Activated naive CD8-positive, alpha-beta T cell treated with anti-CD3 and anti-CD28 coated beads, Interleukin-2, amount 10 ng/mL, durations not matched to agents 7 days and 5 days (primary cell): ENCODE data around the gene PCMTD2. TPM values are rescaled to one million over a fixed set of nuclear protein-coding genes. Genes with fewer than 3 reads are reported as not detected.
A peak's percentile ranks its signal among the peaks of the same experiment; 100 is the strongest.

ENCODE experiments used
- ATAC-seq: fragments of 150-1000 bp; cut with Tn5 transposase; one replicate; pipeline ENCODE4 v1.10.0; 2021; ENCODE audit warnings: low read depth, moderate library complexity
- POLR2A ChIA-PET: fragments of 350-600 bp; sonication (Branson Sonifier 250); formaldehyde crosslinking; loops from one replicate; lab custom pipeline; 2021; ENCODE audit warnings: antibody characterized with exemption; lab: Charles Lee
- DNase-seq: peaks from one replicate; pipeline ENCODE4 v3.0.0; 2021
- H3K27ac Mint-ChIP-seq: one replicate; pipeline ENCODE4 v1.8.0; 2022; ENCODE audit warnings: mild to moderate bottlenecking, mixed read lengths
- H3K27me3 Mint-ChIP-seq: one replicate; pipeline ENCODE4 v1.8.0; 2022; ENCODE audit warnings: mild to moderate bottlenecking, moderate library complexity, mixed read lengths
- H3K36me3 Mint-ChIP-seq: one replicate; pipeline ENCODE4 v1.8.0; 2021; ENCODE audit warnings: mild to moderate bottlenecking, mixed read lengths
- H3K4me1 Mint-ChIP-seq: one replicate; pipeline ENCODE4 v1.8.0; 2021; ENCODE audit warnings: mixed read lengths
- H3K4me3 Mint-ChIP-seq: one replicate; pipeline ENCODE4 v1.8.0; 2022; ENCODE audit warnings: mild to moderate bottlenecking, moderate library complexity, mixed read lengths
- H3K9me3 Mint-ChIP-seq: one replicate; pipeline ENCODE4 v1.8.0; 2021; ENCODE audit warnings: mixed read lengths
- total RNA-seq, 2 experiments: library from RNA; stranded (reverse); gene quantifications; one replicate each; pipeline ENCODE4 v1.2.3, GENCODE V29; 2021

PCMTD2 gene
- total RNA-seq, 2 experiments from 2014 or later: 74.5 to 83.1 TPM

DNA sequence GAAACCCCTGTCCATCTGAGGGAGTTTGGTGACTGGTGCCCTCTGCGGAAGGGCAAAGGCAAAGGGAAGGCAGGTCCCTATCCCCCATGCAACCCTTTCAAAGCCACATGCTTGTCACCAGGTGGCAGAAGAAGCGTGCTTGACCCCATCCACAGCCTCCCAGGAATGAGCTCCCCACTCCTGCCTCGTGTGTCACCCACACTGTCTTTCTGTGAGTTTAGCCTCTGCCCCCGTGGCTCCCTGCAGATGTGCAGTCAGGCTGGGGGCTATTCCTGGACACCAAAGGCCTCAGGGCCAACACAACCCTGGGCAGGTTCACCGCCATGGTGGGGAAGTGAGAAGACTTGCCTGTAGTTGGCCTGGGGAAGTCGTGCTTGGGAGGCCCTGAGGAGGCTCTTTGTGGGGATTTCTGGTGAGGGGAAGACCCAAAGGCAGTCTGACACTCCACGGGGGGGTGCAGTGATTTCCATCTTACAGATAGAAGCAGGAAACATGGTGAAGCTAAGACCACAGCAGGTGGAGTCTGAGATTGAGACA is 16.6 kb upstream of the PCMTD2 start:
- DNase-seq: peak; percentile 10
- no peak for ATAC-seq
- H3K36me3 Mint-ChIP-seq: no peaks in the 10 kb centered on the region
- POLR2A ChIA-PET: no interaction called here
- no peaks in the 10 kb centered on the region for H3K27me3 Mint-ChIP-seq
- H3K9me3 Mint-ChIP-seq: no peaks in the 10 kb centered on the region
- no peaks in the 10 kb centered on the region for H3K4me1 Mint-ChIP-seq
- no peak overlapping the region for H3K4me3 Mint-ChIP-seq
- H3K27ac Mint-ChIP-seq: no peak overlapping the region

- H3K9me3 Mint-ChIP-seq: no peaks in the 10 kb centered on the region
- no peaks in the 10 kb centered on the region for H3K4me1 Mint-ChIP-seq
- no peak overlapping the region for H3K27ac Mint-ChIP-seq
- DNase-seq (peak; percentile 21), ATAC-seq (no peak)
- no peaks in the 10 kb centered on the region for H3K36me3 Mint-ChIP-seq
- H3K4me3 Mint-ChIP-seq: no peak overlapping the region
- POLR2A ChIA-PET: no interaction called here
- no peaks in the 10 kb centered on the region for H3K27me3 Mint-ChIP-seq
Observed at GRCh38 chr20:64239449-64240242, 15.9 kb upstream of the PCMTD2 start.

DNA sequence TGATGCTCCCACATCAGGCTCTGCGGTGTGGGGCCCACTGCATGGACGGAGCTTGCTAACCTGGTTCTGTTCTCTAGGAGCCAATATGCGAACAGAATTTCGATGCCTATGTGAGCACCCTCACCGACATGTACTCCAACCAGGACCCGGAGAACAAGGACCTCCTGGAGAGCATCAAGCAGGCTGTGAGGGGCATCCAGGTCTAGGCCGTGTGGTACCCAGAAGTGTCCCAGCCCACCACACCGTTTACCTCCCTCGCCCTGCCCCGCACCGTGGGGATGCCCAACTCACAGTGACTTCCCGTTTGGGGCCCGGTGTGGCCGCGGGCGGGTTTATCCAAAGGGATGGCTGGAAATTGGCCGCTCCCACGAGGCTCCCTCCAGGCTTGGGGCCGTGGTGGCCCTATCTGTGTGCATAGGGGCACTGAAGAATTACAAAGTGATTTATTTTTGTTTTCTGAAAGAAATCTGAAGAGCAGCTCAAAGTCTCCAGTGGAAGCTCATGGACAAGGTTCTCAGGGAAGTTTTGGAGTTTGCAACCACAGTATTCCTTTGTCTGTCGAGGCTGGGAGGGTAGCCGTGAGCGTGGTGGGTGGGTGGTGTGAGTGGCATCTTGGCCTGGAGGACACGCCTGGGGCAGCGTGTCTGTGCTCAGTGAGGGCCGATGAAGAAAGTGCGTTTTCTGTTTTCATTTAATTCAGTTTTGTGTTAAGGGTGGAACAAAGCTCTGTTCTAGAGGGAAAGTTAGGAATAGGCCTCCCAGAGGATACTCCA is 15.1 kb upstream of the PCMTD2 start:
- ATAC-seq: no peak
- Mint-ChIP-seq H3K27ac (no peak overlapping the region), H3K36me3 (no peaks in the 10 kb centered on the region), H3K9me3 (no peaks in the 10 kb centered on the region), H3K27me3 (no peaks in the 10 kb centered on the region), H3K4me1 (no peaks in the 10 kb centered on the region), H3K4me3 (no peak overlapping the region)
- DNase-seq: peak; percentile 20
- POLR2A ChIA-PET: no interaction called here

DNA sequence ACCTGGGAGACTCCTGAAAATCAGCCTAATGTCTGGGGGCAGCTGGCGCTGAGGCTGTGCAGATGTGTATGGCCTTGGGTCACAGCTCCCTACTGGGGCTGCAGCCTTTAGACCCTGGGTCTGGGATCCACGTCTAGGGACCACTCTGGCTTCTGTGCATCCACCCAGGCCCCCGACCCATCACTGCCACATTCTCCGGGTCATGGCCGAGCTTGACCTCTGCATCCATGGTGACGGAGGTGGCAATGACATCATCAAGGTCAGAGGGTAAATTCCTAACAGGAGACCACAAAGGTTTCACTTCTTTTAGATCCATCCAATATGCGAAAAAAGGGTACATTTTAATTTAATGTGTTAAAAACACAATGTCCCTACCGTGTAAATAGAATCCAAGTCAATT is 14.5 kb upstream of the PCMTD2 start:
- Mint-ChIP-seq H3K27me3 (peaks cover under 1% of the 10 kb centered on the region), H3K27ac (no peak overlapping the region), H3K4me1 (no peaks in the 10 kb centered on the region), H3K9me3 (no peaks in the 10 kb centered on the region), H3K4me3 (no peak overlapping the region), H3K36me3 (no peaks in the 10 kb centered on the region)
- POLR2A ChIA-PET: no interaction called here
- DNase-seq (peak; percentile 10), ATAC-seq (no peak)

GRCh38 chr20:64242003-64242796 is 13.3 kb upstream of the PCMTD2 start:
- POLR2A ChIA-PET: no interaction called here
- DNase-seq (peak; percentile 8), ATAC-seq (no peak)
- Mint-ChIP-seq H3K27ac (no peak overlapping the region), H3K27me3 (peaks cover 4% of the 10 kb centered on the region), H3K4me3 (no peak overlapping the region), H3K36me3 (no peaks in the 10 kb centered on the region), H3K4me1 (no peaks in the 10 kb centered on the region), H3K9me3 (no peaks in the 10 kb centered on the region)

GRCh38 chr20:64242797-64243475 is 12.6 kb upstream of the PCMTD2 start:
- H3K4me1 Mint-ChIP-seq: no peaks in the 10 kb centered on the region
- peaks cover 4% of the 10 kb centered on the region for H3K27me3 Mint-ChIP-seq
- no peaks in the 10 kb centered on the region for H3K9me3 Mint-ChIP-seq
- no peaks in the 10 kb centered on the region for H3K36me3 Mint-ChIP-seq
- H3K27ac Mint-ChIP-seq: no peak overlapping the region
- no peak overlapping the region for H3K4me3 Mint-ChIP-seq
- no peak for ATAC-seq
- no peak for DNase-seq
- POLR2A ChIA-PET: no interaction called here

GRCh38 chr20:64244281-64244805 is 11.2 kb upstream of the PCMTD2 start:
- Mint-ChIP-seq H3K36me3 (no peaks in the 10 kb centered on the region), H3K27ac (no peak overlapping the region), H3K4me3 (no peak overlapping the region), H3K4me1 (no peaks in the 10 kb centered on the region), H3K27me3 (peaks cover 4% of the 10 kb centered on the region), H3K9me3 (no peaks in the 10 kb centered on the region)
- POLR2A ChIA-PET: no interaction called here
- DNase-seq: no peak
- no peak for ATAC-seq

GRCh38 chr20:64244870-64245603 is 10.5 kb upstream of the PCMTD2 start:
- H3K27me3 Mint-ChIP-seq: peaks cover 7% of the 10 kb centered on the region
- POLR2A ChIA-PET: interaction anchor here (0.5 kb wide), 1 partner anchor 14 kb away, joined by 4 read pairs; no protein-coding TSS in a partner anchor
- no peaks in the 10 kb centered on the region for H3K36me3 Mint-ChIP-seq
- DNase-seq (no peak), ATAC-seq (no peak)
- H3K4me1 Mint-ChIP-seq: no peaks in the 10 kb centered on the region
- H3K4me3 Mint-ChIP-seq: no peak overlapping the region
- no peaks in the 10 kb centered on the region for H3K9me3 Mint-ChIP-seq
- H3K27ac Mint-ChIP-seq: no peak overlapping the region

DNA sequence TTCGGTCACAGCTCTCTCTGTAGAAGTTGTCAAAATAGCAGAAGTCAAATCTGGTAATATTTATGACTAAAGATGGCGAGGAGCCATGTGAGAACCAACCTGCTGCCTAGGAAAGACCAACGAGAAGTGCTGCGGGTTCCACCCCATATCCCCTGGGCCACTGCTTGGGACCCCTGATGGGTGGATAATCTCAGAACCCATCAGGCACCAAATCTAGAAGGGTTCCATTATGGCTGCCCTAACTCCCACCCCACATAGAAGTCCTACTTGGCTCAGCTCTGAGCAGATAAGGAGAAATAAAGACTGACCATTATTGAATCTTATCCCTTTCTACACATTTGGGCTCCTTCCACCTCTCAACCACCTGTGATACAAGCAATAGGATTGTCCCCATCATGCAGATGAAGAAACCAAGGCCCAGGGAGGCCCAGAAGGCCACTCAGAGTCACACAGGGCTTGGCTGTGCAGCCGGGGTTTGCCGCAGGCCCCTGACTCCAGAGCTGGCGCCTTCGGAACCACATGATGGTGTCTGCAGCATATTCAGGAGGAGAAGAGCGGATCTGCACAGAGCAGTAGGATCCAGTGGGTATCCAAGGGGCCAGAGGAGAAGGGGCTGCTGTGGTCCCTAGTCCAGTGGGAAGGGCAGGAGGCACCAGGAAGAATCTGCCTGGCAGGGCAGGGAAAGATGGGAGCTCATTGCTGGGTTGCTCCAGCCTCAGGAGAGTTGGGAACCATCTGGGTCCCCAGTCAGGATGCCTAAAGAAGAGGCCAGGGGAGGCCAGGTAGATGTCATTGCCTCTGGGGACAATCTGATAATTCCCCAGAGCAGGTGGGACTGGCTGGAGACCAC is 9.6 kb upstream of the PCMTD2 start:
- POLR2A ChIA-PET: interaction anchor here (1.4 kb wide), 1 partner anchor 9 kb away, joined by 6 read pairs; the partner anchor contains the start of gene PCMTD2
- DNase-seq (no peak), ATAC-seq (no peak)
- no peak overlapping the region for H3K27ac Mint-ChIP-seq
- peaks cover 15% of the 10 kb centered on the region for H3K27me3 Mint-ChIP-seq
- no peaks in the 10 kb centered on the region for H3K4me1 Mint-ChIP-seq
- no peaks in the 10 kb centered on the region for H3K36me3 Mint-ChIP-seq
- H3K4me3 Mint-ChIP-seq: no peak overlapping the region
- H3K9me3 Mint-ChIP-seq: no peaks in the 10 kb centered on the region

DNA sequence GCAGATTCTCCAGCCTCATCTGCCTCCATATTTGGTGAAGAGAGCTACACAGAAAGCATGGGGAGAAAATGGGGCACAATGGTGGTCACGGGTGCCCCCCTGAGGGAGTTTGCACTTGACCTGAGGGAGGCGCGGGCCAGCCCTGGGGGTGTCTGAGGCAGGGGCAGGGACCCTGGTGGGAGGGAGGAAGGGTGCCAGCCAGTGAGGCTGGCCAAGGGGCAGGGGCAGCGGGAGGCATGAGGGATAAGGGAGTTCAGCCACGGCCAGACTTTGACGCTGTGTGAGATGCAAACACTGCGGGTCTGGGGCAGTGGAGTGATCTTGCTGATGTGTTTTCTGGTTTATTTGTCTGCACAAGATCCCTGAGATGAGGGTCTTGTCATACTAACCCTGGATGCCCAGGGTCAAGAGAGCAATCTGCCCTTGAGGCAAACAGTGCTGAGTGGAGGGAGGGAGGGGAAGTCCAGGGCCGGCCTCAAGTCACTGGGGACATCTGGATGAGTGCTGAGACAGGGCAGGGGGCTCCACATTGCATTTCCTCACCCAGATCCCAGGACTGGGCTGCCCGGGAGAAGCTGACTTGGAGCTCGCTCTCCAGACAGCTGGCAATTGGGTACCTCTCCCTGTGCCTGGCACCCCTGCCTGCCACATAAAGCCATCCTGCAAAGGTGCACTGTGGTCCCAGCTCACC is 8.8 kb upstream of the PCMTD2 start:
- Mint-ChIP-seq H3K36me3 (no peaks in the 10 kb centered on the region), H3K27ac (no peak overlapping the region), H3K27me3 (peaks cover 15% of the 10 kb centered on the region), H3K4me1 (no peaks in the 10 kb centered on the region), H3K9me3 (no peaks in the 10 kb centered on the region), H3K4me3 (no peak overlapping the region)
- POLR2A ChIA-PET: interaction anchor here (1.4 kb wide), 1 partner anchor 9 kb away, joined by 6 read pairs; the partner anchor contains the start of gene PCMTD2
- DNase-seq (no peak), ATAC-seq (no peak)

- Mint-ChIP-seq H3K27me3 (peaks cover 15% of the 10 kb centered on the region), H3K4me3 (no peak overlapping the region), H3K4me1 (no peaks in the 10 kb centered on the region), H3K36me3 (no peaks in the 10 kb centered on the region), H3K9me3 (no peaks in the 10 kb centered on the region), H3K27ac (no peak overlapping the region)
- POLR2A ChIA-PET: no interaction called here
- DNase-seq (no peak), ATAC-seq (no peak)
Observed at GRCh38 chr20:64247307-64247618, 8.3 kb upstream of the PCMTD2 start.
